HG03108 (cell line): Measurements from ENCODE around the gene MYLK3.
A peak's percentile ranks its signal among the peaks of the same experiment; 100 is the strongest.
"Not testable (repeated sequence)": the region's sequence is repeated elsewhere in the genome, so short reads cannot be mapped to it uniquely, and the experiment has no call there.

Source experiments
- ATAC-seq: cut with Tn5 transposase; IDR thresholded peaks from one replicate; pipeline ENCODE4 v1.9.1; 2021; ENCODE audit warnings: moderate library complexity; ENCODE audit not compliant: unreplicated experiment

The MYLK3 gene

DNA sequence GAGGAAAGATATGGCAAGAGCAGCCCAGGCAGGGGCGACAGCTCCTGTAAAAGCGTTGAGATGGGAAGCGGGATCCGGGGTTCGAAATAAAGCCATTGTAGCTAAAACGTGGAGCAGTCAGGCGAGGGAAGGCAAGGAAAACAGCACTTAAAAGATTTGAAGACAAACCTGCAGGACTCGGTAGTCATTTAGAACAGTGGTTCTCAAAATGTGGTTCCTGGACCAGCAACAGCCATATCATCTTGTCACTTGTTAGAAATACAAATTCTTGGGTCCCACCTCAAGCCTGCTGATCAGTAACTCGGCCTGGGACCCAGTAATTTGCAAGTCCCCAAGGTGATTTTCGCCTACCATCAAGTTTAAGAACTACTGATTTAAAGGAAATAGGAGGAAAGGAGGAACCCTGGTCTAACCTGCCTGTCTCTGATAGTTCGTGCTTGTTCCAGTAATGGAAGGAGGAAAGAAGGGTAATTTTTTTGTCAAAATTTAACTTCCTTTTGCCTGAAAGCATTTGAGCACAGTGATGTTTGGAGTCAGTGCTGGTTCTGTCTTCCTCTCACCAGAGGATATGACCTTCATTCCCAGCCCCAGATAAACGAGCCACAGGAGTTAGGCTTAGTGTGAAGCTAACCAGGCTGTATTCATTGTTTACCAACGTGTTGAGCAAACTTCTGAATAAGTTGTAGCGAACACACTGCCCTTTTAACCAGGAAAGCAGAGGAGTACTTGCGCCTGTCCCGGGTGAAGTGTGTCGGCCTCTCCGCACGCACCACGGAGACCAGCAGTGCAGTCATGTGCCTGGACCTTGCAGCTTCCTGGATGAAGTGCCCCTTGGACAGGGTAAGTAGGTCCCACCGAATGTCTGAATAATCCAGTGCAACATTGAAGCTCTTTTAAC, 57.6 kb downstream of the MYLK3 start:
- ATAC-seq, result no peak

- peak; percentile 66 for ATAC-seq
These were observed 58.5 kb downstream of the MYLK3 start, which contains the start of gene ORC6 for GRCh38 chr16:46689365-46690280. Gene ORC6, plus strand, starts transcription at chr16:46689659. Its CDS starts 47 bp downstream, at chr16:46689706.

DNA sequence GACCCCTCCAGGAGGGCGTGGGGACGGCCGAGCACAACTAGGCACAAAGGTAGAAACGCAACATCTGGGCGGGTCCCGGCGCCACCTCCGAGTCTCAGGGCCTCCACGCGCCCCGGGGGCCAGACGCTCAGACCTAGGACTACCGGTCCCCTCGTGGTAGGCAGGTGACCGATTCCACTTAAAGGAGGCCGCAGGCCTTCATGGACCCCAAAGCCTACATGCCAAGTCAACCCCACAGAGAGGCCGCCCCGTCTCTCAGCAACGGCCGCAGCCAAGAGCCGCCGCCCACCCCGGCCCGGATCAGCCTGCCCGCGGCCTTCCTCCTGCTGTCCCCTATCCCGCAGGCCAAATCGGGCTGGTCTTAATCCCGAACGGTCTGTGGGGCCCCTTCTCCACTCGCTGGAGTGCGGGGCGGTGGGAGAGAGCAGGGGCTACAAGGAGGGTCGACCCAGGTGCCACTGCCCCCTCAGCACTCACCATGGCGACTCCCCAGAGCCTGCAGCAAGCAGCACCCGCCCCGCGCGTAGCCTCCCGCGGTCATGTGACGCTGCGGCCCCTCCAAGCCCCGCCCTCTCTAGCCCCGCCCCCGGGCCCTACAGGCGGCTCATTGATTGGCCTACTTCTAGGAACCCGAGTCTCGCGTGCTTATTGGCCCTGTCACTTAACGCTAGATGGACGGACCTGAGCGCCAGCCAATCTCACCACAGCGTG, 59.3 kb downstream of the MYLK3 start, which contains the start of gene VPS35:
Gene VPS35, minus strand, starts transcription at position 525 of the 711 bp plus-strand sequence. Its CDS starts 45 bp downstream, at position 480.
- ATAC-seq, result peak; percentile 79

DNA sequence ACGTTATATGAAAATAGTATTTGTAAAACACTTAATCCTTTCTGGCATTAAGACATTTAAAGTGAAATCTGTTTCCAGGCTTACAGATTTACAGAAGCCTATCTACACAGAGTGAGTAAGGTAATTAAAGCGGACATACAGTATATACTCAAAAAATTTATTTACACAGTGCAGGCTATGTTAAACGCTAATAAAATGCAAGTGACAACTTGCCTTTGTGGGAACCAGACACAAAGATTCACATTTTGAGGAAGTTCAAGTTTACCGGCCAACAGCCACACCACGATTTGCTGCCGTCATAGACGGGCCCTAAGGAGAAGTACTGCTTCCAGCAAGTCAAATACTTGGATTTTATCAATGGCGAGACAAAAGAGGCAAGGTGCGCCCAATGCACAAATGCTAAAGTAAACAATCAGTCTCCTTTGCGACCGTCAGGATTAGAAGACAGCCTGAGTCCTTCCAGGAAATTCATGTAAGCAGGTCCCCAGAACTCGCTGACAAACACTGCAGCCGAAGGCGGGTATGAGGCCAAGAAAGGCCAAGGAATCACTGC, 60.0 kb downstream of the MYLK3 start:
- no peak for ATAC-seq

GRCh38 chr16:46687486-46687885, 60.7 kb downstream of the MYLK3 start:
- no peak for ATAC-seq

- no peak for ATAC-seq
These were observed 61.2 kb downstream of the MYLK3 start for GRCh38 chr16:46686815-46687473.

DNA sequence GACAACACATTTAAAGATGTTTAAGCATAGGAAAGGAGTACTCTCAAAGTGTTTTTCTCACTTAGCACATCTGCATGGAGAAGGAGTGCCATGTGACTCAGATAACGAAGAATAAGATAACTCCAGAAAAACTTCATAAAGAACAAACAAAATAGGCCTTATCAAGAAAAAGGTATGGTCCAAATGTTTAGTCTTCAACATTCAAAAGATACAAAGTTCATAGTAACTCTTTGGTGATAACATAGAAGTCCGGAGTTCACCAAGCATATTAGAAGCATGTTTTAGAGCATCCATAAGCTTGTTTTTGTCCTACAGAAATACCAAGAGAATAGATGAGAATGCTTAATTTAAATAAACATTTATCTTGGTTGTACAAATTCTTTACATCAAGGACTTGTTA, 66.3 kb downstream of the MYLK3 start:
- not testable (repeated sequence) for ATAC-seq

DNA sequence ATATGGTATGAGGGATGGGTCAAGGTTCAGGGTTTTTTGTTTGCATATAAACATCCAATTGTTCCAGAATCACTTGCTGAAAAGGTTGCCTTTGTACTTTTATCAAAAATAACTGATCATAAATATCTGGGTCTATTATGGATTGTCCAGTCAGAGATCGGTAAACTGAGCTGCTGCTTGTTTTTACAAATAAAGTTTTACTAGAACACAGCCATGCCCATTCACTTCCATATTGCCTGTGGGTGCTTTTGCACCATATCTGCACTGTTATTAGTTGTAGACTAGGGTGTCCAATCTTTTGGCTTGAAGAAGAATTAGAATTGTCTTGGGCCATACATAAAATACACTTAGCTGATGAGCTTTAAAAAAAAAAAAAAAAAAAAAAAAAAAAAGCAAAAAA, 70.2 kb downstream of the MYLK3 start:
- ATAC-seq, result not testable (repeated sequence)

DNA sequence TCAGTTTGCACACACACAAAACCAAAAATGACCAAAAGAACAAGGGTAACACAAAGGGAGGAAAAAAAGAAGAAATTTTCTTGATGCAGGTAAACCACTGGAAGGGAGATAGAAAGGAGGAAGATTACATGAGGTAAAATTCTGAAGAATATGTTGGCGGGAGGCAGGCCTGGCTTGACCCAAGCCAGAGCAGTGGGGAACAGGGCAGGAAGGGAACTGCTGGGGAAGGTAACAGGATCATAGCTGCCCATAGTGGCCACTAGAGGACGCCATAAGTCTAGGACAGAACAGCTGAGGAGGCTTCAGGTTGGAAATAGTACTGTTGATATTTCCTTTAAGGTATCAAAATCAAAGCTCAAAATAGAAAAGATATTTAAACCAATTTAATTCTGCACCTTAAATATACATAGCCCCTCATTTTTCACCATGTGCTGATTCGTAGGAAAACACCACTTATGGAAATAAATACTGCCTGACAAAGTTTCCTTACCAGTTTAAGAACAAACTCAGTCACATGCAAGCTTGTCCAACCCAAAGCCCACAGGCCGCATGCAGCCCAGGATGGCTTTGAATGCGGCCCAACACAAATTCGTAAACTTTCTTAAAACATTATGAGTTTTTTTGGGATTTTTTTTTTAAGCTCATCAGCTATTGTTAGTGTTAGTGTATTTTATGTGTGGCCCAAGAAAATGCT, 74.7 kb downstream of the MYLK3 start:
- ATAC-seq, result peak; percentile 77

- no peak for ATAC-seq
These were observed 86.0 kb downstream of the MYLK3 start for GRCh38 chr16:46662123-46662522.

- ATAC-seq, result peak; percentile 98
These were observed 89.2 kb downstream of the MYLK3 start for GRCh38 chr16:46658925-46659324.
